ENCODE data around the gene LRP5.
"Not testable (repeated sequence)": the region's sequence is repeated elsewhere in the genome, so short reads cannot be mapped to it uniquely, and the experiment has no call there.

LRP5 gene

DNA sequence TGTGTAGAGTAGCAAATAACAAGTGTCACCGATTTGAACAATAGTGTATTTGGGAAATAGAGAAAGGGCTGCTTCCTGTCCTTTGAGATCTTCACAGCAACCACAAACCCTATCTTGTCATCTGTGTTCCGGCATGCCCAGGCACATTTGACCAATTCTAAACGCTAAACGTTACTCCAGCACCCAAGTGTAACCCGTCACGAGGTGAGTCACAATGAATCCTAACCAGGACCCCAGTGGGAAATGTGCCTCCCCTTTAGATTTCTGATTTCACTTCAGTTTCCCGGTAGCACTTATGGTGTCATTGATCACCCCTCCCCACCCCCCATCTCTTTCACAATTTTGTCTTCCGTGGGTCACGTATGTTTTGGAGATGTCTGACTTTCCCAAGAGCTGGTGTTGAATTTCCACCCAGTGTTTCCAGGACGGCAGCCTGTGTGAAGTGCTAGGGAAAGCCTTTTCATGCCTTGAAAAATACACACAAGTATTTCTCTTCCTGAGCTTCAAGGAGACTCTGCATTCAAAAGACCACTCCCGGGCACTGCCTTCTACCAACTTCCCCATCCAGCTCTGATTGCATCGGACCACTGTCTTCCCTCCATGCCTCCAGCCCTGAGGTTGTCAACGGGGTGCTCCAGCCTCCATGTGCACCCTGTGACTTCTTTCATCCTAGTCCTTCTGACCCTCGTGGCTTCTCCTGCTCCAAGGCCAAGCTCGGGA is 30.1 kb upstream of the LRP5 start:
- no peak for DNase-seq (ENCODE audit: low spot score)

DNA sequence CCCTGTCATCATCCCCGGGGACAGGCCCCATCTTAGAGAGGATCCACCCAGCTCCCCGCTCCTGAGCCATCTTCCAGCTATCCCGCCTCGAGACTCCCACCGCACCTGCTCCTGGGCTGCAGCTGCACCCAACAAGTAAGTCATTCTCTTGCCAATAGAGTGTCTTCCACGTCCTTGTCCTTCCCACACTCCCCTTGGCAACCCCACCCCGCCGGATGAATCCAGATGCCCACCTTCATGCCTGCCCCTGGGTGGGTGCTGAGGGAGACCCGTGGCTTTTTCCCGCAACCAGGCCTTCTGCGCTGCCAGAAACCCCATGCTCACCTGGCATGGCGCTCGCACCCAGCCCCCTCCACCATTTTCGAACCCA is 29.5 kb upstream of the LRP5 start:
- no peak for DNase-seq (ENCODE audit: low spot score)

DNA sequence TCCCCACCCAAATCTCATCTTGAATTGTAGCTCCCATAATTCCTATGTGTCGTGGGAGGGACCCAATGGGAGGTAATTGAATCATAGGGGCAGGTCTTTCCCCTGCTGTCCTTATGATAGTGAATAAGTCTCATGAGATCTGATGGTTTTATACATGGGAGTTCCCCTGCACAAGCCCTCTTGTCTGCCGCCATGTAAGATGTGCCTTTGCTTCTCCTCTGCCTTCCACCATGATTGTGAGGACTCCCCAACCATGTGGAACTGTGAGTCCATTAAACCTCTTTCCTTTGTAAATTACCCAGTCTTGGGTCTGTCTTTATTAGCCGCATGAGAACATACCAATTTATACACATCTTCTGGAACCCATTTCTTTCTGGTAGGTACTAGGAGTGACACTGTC is 27.8 kb upstream of the LRP5 start:
- DNase-seq (ENCODE audit: low spot score) = not testable (repeated sequence)

DNA sequence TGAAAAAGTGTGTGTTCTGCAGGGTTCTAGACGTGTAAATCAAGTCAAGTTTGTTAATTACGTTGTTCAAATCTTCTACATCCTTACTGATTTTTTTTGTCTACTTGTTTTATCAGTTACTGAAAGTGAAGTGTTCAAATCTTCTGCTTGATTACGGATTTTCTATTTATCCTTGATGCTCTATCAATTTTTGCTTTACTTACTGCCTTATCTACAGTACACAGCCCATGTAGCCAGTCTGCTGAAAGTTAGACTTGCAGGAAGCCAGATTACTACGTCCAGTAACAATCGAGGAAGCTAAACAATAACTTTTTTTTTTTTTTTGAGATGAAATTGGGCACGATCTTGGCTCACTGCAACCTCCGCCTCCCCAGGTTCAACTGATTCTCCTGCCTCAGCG is 25.0 kb upstream of the LRP5 start:
- no peak for DNase-seq (ENCODE audit: low spot score)

DNA sequence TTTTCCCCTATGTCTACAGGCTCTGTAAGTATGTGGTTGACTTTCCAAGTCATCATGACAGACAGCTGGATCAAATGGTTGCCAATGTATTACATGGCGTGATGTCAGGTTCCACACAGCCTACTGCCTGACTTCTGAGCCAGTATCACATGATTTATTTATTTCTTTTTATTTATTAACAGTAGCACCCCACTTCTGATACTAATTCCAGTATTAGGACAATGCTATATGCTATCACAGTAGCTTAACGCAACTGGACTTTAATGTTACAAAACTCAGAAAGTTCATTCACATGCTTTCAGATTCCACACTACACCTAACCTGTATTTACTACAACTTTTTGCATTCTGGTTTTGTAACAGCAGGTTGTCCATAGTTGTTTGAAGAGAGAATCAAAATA is 22.9 kb upstream of the LRP5 start:
- DNase-seq (ENCODE audit: low spot score) = no peak

DNA sequence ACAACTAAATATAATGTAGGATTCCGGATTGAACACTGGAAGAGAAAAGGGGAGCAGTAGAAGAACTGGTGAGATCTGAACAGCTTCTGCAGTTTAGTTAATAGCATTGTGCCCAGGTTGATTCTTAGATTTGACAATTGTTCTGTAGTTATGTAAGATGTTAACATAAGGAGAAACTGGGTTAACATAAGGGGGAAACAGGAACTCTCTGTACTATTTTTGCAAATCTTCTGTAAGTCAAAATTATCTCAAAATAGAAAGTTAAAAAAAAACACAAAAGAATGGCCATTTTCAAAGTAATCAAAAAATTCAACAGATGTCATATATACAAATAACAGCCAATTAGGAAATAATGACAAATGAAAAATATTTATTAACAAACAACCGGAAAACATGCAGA is 18.7 kb upstream of the LRP5 start:
- DNase-seq (ENCODE audit: low spot score) = no peak

DNA sequence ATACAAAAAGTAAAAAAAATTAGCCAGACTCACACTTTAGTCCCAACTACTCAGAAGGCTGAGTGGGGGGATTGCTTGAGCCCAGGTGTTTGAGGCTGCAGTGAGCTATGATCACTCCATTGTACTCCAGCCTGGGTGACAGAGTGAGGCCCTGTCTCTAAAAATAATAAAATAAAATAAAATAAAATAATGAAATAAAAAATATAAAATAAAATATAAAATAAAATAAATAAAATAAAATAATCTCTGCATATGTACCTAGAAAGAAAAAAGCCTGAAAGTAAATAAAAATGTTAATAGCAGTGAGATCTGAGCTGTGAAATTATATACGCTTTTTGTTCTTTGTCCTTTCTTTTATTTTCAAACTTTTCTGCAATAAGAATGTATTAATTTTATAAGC is 17.1 kb upstream of the LRP5 start:
- DNase-seq (ENCODE audit: low spot score) = no peak

DNA sequence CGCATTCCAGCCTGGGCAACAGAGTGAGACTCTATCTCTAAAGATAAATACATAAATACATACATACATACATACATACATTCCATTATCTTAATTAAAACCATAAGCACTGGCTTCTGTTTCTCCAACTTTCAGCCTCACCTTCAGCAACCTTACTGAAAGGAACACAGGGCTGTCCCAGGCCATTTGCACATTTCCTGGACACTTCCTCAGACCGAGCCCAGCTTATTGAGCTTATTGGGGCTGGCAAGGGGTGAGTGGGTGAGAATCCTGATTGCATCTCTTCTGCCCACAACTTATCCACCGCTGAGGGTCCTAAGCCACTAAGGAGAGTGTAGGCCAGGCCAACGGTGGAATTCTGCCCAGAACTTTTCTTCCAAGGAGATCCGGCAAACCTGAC is 16.5 kb upstream of the LRP5 start:
- DNase-seq (ENCODE audit: low spot score) = no peak

DNA sequence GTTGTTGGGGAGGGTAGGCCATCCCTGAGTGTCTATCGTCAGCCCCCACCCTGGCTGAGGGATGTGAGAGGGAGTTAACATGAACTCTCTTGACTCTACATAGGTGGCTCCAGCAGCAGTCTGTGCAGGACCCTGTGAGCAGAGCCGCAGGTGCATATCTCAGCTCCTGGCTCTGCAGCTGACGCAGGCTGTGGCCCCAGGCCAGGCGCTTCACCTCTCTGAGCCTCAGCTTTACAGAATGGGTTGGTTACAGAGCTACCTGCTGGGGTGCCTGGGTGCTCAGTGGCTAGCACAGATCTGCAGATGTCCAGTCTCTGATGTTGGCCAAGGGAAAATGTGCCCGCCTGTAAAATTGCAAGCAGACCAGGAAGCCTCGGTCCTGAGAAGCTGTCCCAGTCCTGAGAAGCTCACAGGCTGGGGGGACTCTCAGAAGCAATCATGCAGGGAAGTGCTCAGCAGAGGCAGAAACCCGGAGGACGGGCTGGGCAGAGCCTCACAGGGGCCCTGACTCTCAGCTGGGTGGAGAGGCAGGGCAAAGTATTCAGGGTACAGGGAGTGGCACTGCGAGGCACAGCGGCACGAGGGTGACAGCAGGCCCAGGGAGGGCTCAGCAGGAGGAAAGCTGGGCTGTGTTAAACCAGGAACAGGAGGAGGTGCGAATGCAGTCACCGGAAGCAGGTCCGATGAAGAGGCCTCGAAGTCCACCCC is 15.9 kb upstream of the LRP5 start:
- no peak for DNase-seq (ENCODE audit: low spot score)

DNA sequence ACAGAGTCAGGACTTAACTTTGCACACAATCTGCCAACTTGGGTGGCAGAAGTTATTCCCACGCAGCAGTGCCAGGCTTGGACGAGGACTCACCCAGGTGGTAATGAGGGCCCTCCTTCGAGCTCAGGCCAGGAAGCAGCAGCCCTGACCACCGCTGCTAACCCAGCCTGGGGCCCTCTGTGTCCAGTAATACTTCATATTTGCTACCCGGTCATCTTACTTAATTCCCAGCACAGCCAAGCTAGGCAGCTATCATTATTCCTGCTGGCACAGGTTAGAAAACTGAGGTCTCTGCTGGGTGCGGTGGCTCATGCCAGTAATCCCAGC is 15.4 kb upstream of the LRP5 start:
- no peak for DNase-seq (ENCODE audit: low spot score)

DNA sequence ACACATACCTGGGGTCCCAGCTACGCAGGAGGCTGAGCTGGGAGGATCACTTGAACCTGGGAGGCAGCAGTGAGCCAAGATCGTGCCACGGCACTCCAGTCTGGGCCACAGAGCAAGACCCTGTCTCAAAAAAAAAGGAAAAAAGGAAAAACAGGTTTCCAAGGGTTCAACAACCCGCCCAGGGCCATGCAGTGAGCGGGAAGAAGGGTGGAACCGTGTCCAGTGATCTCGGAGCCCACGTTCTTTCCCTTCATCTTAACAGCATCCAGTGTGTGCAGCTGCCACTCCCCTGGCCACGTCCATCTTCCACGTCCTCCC is 14.9 kb upstream of the LRP5 start:
- no peak for DNase-seq (ENCODE audit: low spot score)

DNA sequence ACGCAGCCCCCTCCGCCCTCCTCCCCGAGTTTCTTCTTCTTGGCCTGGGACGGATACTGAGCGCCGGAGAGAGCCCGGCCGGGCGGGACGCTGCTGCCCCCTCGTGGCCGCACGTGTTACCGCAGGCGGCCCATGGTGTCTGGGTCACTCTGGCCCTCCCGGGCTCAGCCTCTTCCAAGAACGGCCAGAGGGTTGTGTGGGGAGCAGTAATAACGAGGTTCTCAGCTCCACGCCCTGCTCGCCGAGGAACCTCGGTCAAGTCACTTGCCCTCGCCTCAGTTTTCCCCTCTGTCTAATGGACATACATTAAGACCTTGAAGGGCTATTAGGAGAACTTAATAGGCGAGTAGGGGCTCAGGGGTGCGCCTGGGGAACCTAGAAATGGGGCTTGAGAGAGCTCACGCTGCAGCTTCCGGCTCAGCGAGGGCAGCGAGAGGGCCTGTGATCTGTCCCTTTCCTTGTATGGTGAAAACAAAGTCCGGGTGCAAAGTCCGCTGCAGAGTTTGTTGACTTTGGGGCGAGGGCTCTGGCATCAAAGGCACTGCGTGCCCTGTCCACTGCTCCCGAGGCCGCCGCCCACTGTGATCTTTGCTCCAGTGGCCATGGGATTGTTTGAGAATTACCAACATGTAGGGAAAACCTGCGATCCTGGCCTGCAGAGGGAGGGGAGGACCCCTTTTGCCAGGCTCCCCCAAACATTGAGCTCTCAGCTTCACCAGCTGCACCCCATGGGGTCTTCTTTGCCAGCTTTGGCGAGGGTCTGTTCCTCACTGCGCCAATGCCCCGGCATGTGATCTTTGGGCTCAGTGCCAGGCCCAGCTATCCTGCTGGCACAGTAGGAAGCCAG is 14.4 kb upstream of the LRP5 start:
- DNase-seq (ENCODE audit: low spot score) = peak; percentile 91

DNA sequence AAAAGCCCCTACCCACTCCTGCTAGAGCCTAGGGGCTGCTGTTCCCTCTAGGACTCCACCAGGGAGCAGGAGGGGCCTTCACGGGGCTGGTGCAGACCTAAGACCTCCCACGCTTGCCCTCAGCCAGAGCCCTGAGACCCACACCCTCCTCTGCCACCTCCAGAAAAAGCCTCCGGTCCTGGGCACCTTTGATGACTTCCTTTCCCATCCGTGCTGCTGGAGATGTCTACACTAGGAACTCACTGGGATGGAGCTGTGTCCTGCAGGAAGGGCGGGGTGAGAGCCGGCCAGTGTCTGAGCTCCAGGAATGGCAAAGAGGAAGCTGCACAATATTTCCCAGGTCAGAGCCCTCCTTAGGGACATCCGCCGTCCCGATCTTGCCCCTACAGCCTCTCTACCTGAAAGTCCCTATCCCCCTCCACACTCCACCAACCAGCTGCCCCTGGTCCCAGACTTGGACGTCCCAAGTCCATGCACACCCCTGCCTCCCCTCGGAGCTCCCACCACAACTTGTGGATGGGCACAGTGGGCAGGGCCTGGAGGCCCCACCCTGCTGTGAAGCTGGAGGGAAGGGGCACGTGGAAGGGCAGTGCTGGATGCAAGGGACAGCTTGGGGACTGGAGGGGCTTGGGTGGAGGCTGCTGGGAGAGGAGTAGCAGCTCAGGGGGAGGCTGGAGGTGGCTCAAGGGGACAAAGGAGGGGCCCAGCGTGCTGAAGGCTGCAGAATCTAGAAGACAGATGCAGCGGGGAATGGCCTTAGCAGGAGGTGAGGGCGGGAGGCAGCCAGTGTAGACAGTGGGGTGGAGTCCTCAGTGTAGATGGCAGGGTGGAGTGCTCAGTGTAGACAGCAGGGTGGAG is 13.5 kb upstream of the LRP5 start:
- no peak for DNase-seq (ENCODE audit: low spot score)

DNA sequence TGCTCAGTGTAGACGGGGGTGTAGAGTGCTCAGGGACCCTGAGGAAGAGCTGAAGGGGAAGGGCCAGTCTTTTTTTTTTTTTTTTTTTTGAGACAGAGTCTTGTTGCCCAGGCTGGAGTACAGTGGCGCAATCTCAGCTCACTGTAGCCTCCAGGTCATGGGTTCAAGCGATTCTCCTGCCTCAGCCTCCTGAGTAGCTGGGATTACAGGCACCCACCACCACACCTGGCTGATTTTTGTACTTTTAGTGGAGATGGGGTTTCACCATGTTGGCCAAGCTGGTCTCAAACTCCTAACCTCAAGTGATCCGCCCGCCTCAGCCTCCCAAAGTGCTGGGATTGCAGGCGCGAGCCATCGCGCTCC is 12.9 kb upstream of the LRP5 start:
- DNase-seq (ENCODE audit: low spot score) = not testable (repeated sequence)

DNA sequence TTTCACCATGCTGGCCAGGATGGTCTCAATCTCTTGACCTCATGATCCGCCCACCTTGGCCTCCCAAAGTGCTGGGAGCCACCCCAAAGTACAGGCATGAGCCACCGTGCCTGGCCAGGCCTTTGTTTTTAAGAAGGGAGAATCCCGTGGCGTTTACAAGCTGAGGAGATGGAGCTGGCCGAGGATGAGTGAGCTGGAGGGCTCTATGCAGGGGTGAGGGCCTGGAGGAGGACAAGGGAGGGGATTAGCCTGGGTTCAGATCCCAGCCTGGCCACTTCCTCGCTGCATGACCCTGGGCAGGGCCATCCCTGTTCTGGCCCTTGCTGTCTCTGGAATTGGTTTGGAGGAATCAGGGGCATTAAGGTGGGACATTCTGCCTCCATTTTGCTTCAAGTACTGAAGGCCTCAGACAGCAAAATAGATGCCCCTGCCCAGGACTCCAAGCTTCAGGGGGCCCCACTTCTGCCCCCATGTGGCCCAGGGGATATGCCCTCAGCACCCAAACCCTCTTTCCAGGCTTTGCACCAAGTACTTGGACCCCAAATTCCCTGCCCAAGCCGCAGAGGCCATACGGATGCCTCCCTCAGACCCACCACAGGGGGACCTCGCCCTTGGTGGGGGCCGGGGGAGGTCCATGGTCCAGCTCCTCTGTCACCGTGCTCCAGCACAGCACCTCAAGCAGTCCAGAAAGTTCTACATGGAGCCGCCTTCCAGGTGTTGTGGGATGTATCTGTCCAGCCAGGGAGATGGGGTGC is 12.1 kb upstream of the LRP5 start:
- no peak for DNase-seq (ENCODE audit: low spot score)

DNA sequence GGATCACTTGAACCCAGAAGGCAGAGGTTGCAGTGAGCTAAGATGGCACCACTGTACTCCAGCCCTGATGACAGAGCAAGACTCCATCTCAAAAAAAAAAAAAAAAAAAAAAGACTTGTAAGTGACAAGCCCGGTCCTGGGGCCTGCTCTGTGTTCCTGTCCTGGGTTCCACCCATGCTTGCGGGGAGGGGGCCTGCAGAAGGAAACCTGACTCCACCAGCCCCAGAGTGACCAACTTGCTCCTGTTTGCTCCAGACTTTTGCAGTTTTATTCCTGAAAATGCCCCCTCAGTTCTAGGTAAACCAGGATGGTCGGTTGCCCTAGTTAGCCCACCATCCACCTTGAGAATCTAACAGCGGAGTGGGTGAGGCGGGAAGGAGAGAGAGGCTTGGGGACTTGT is 10.1 kb upstream of the LRP5 start:
- no peak for DNase-seq (ENCODE audit: low spot score)

DNA sequence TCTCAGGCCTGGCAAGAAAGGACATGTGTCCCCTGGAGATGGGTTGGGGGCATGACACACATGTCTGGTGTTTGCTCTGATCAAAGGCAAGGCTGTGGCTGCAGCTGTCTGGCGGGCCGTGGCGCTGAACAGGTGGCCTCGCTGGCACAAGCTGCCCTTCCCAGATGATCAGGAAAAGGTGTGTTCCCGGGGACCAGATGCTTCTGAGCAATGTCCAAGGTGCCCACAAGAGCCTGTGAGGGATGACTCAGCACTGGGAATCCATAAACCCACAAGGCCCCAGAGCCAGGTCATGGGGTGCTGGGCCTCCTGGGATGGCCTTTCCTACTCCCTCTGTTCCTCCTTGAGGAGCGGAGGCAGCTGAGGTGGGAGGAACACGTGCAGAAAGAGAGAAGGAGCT is 9.7 kb upstream of the LRP5 start:
- DNase-seq (ENCODE audit: low spot score) = no peak

DNA sequence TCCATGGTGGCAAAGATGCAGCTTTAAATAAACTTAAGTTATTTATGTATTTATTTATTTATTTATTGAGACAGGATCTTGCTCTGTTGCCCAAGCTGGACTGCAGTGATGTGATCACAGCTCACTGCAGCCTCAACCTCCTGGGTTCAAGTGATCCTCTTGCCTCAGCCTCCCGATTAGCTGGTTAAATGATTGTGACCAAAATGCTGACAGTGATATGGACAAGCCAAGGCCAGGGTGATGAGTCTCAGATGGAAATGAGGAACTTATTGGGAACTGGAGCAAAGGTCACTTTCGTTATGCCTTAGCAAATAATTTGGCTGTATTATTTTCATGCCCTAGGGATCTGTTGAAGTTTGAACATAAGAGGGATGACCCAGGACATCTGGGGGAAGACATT is 9.3 kb upstream of the LRP5 start:
- no peak for DNase-seq (ENCODE audit: low spot score)

DNA sequence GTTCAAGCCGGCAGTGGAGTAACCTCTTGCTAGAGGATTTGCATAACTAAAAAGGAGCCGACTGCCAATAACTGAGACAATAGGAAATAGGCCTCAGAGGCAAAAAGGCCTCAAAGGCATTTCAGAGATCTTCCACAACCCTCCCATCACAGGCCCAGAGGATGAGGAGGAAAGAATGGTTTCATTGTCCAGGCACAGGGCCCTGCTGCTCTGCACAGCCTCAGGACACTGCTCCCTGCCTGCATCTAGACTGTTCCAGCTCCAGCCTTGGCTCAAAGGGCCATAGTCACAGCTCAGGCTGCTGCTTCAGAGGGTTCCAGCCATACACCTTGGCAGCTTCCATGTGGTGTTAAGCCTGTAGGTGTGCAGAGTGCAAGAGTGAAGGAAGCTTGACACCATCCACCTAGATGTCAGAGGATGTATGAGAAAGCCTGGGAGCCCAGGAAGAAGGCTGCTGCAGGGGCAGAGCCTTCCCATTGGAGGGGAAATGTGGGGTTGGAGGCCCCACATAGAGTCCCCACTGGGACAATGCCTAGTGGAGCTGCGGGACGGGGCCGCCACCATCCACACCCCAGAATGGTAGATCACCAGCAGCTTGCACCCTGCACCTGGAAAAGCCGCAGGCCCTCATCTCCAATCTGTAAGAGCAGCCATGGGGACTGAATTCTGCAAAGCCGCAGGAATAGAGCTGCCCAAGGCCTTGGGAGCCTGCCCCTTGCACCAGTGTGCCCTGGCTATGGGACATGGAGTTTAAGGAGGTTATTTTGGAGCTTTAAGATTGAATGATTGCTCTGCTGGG is 8.2 kb upstream of the LRP5 start:
- DNase-seq (ENCODE audit: low spot score) = no peak

DNA sequence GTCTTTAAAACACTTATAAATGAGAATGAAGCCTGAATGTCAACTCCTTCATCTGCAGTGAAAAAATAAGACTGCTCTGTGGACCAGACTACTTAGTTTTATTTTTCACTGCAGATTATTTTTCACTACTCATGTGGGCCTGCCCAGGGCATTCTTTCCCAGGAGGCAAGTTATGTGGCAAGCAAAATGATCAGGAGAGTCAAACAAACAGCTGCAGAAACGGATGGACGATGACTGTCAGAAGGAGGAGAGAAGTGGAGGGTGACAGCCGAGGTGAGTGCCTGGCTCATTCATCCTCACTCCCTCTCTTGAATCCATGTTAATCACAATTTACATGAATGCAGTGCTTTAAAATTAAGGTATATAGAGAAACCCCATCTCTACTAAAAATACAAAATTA is 5.8 kb upstream of the LRP5 start:
- no peak for DNase-seq (ENCODE audit: low spot score)

DNA sequence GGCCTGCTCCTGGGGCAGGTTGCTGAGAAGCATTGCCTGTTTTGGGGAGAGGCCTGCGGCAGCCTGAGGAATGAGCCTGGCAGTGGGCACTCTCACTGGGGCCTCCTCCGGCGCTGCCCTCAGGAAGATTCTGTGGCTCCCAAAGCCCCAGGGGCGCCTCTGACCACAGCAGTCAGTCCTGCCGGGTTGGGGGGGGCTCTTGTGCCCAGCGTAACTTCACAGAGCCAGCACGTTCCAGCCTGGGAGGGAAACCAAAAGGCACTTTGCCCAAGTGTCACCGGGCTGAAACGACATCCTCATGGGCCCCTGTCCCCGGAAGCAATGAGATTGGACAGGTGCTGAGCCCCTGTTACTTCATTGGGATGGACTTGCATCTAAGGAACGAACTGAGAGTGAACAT is 4.3 kb upstream of the LRP5 start:
- no peak for DNase-seq (ENCODE audit: low spot score)
